NB4 (cell line): ENCODE measurements around the gene VIPR2.

Source experiments
- CTCF ChIP-seq: IDR thresholded peaks from one replicate; pipeline ENCODE4 v1.5.1; 2012; ENCODE audit warnings: low read depth, low read length
- MAX ChIP-seq: IDR thresholded peaks from 2 replicates; pipeline ENCODE4 v1.6.1; 2011; ENCODE audit warnings: low read depth, low read length
- MYC ChIP-seq: IDR thresholded peaks from 2 replicates; pipeline ENCODE4 v1.6.1; 2011; ENCODE audit warnings: low read depth, low read length
- POLR2A ChIP-seq: IDR thresholded peaks from 2 replicates; pipeline ENCODE4 v1.6.1; 2011; ENCODE audit warnings: mild to moderate bottlenecking; ENCODE audit not compliant: insufficient read length; ENCODE audit errors: extremely low read depth

- TF ChIP-seq POLR2A (no peak), CTCF (no peak), MAX (no peak), MYC (no peak)
Observed at GRCh38 chr7:159191236-159191635, 46.6 kb upstream of the VIPR2 start.
